H1 (cell line): ENCODE data around the gene CGNL1. TPM values are rescaled to one million over a fixed set of nuclear protein-coding genes. Genes with fewer than 3 reads are reported as not detected.

Source experiments
- CTCF ChIA-PET: fragments of 300-600 bp; sonication (Branson Sonifier 250); formaldehyde crosslinking; loops from one replicate; lab custom pipeline; 2021; ENCODE audit not compliant: partially characterized antibody; lab: Charles Lee
- POLR2A ChIA-PET: fragments of 300-600 bp; sonication (Branson Sonifier 250); formaldehyde crosslinking; loops from one replicate; lab custom pipeline; 2021; ENCODE audit warnings: inconsistent platforms; ENCODE audit not compliant: partially characterized antibody; lab: Charles Lee
- DNase-seq, 2 experiments: peaks; one replicate each; pipeline versions ENCODE4 v3.0.0 to v3.0.0-alpha.2; 2010 to 2022; ENCODE audit warnings: low spot score in 2 of 2, low read depth in 1 of 2, mixed read lengths in 1 of 2
- FAIRE-seq: peaks from 2 replicates; lab custom pipeline; 2011; peaks lifted over from hg19 to GRCh38; lab: Jason Lieb, UNC
- H2AFZ ChIP-seq: 2 replicates; pipeline ENCODE4 v1.8.1; 2012; ENCODE audit warnings: low read length, inconsistent platforms
- H2AK5ac ChIP-seq: 2 replicates; pipeline ENCODE4 v1.6.1; 2013; ENCODE audit warnings: low read depth, low read length
- H2BK120ac ChIP-seq: replicated peaks from 2 replicates; pipeline ENCODE3; 2013; ENCODE audit warnings: low read depth, low read length, inconsistent platforms
- H2BK12ac ChIP-seq: 2 replicates; pipeline ENCODE4 v1.6.1; 2013; ENCODE audit warnings: low read depth, low read length
- H2BK15ac ChIP-seq: 2 replicates; pipeline ENCODE4 v1.6.1; 2013; ENCODE audit warnings: low read length
- H2BK20ac ChIP-seq: 2 replicates; pipeline ENCODE4 v1.6.1; 2013; ENCODE audit warnings: low read length
- H2BK5ac ChIP-seq: 2 replicates; pipeline ENCODE4 v1.6.1; 2013; ENCODE audit warnings: low read depth, low read length
- H3K14ac ChIP-seq: 2 replicates; pipeline ENCODE4 v1.6.1; 2013; ENCODE audit warnings: inconsistent platforms; ENCODE audit not compliant: insufficient read length
- H3K18ac ChIP-seq: 2 replicates; pipeline ENCODE4 v1.6.1; 2013; ENCODE audit warnings: low read length; ENCODE audit errors: extremely low read depth
- H3K23ac ChIP-seq: 2 replicates; pipeline ENCODE4 v1.6.1; 2013; ENCODE audit warnings: inconsistent platforms; ENCODE audit not compliant: insufficient read length
- H3K23me2 ChIP-seq: 2 replicates; pipeline ENCODE4 v1.6.1; 2013; ENCODE audit warnings: low read depth, low read length
- H3K27ac ChIP-seq: 2 replicates; pipeline ENCODE4 v1.6.1; 2011; ENCODE audit warnings: low read depth, low read length, inconsistent platforms
- H3K27me3 ChIP-seq, 4 experiments: replicated peaks in 1 of 4; 1 replicate in 1 of 4; 2 replicates in 3 of 4; pipeline versions ENCODE4 v1.6.1 to v1.8.1; 2011 to 2013; ENCODE audit warnings: low read length in 3 of 4, mild to moderate bottlenecking in 3 of 4, inconsistent platforms in 2 of 4, mixed read lengths in 2 of 4, moderate library complexity in 1 of 4; ENCODE audit not compliant: control insufficient read depth in 3 of 4, insufficient read depth in 3 of 4; ENCODE audit errors: extremely low read depth in 1 of 4
- H3K36me3 ChIP-seq, 4 experiments: 2 replicates each; pipeline versions ENCODE4 v1.6.1 to v1.8.1; 2011 to 2013; ENCODE audit warnings: mild to moderate bottlenecking in 4 of 4, low read length in 3 of 4, moderate library complexity in 2 of 4, control low read depth in 1 of 4, inconsistent platforms in 1 of 4; ENCODE audit not compliant: insufficient read depth in 4 of 4, control insufficient read depth in 2 of 4
- H3K4ac ChIP-seq: replicated peaks from 2 replicates; pipeline ENCODE3; 2013; ENCODE audit warnings: low read length, low read depth, mixed read lengths, inconsistent platforms; ENCODE audit not compliant: insufficient read length
- H3K4me1 ChIP-seq, 4 experiments: replicated peaks in 1 of 4; 1 replicate in 1 of 4; 2 replicates in 3 of 4; pipeline versions ENCODE4 v1.6.1 to v1.8.1; 2011 to 2013; ENCODE audit warnings: low read length in 3 of 4, inconsistent platforms in 2 of 4, mixed read lengths in 1 of 4; ENCODE audit not compliant: insufficient read depth in 4 of 4, control insufficient read depth in 3 of 4
- H3K4me2 ChIP-seq, 2 experiments: 2 replicates each; pipeline versions ENCODE4 v1.6.1 to v1.8.1; 2011 to 2013; ENCODE audit warnings: low read depth in 2 of 2, low read length in 2 of 2, control low read depth in 1 of 2, inconsistent platforms in 1 of 2, mild to moderate bottlenecking in 1 of 2; ENCODE audit not compliant: insufficient read depth in 1 of 2
- H3K4me3 ChIP-seq, 4 experiments: fragments of 200-600, 300-600 bp in 1 of 4; sonication (generic), shearing (Covaris generic), sonication (Bioruptor Twin) in 1 of 4; 2 replicates each; pipeline versions ENCODE4 v1.5.1 to v1.8.1; 2011 to 2016; ENCODE audit warnings: low read length in 4 of 4, low read depth in 3 of 4, control low read depth in 2 of 4, inconsistent platforms in 2 of 4, mild to moderate bottlenecking in 2 of 4, mixed read lengths in 1 of 4, moderate library complexity in 1 of 4; ENCODE audit not compliant: insufficient read depth in 2 of 4; ENCODE audit errors: extremely low read depth in 1 of 4
- H3K56ac ChIP-seq: replicated peaks from 2 replicates; pipeline ENCODE3; 2013; ENCODE audit warnings: low read depth, mild to moderate bottlenecking, mixed read lengths, low read length, inconsistent platforms; ENCODE audit not compliant: insufficient read length
- H3K79me1 ChIP-seq: 2 replicates; pipeline ENCODE4 v1.6.1; 2013; ENCODE audit warnings: low read depth, low read length, control low read depth
- H3K79me2 ChIP-seq, 2 experiments: 2 replicates each; pipeline versions ENCODE4 v1.6.1 to v1.8.1; 2012 to 2013; ENCODE audit warnings: low read length in 2 of 2, mild to moderate bottlenecking in 2 of 2, inconsistent platforms in 1 of 2; ENCODE audit not compliant: insufficient read depth in 2 of 2, control insufficient read depth in 1 of 2
- H3K9ac ChIP-seq, 4 experiments: replicated peaks in 1 of 4; 1 replicate in 1 of 4; 2 replicates in 3 of 4; pipeline versions ENCODE4 v1.6.1 to v1.8.1; 2011 to 2013; ENCODE audit warnings: low read depth in 3 of 4, low read length in 3 of 4, control low read depth in 2 of 4, mild to moderate bottlenecking in 2 of 4, moderate library complexity in 2 of 4, inconsistent platforms in 1 of 4; ENCODE audit errors: extremely low read depth in 1 of 4
- H3K9me3 ChIP-seq, 2 experiments: 2 replicates each; pipeline versions ENCODE4 v1.6.1 to v1.8.1; 2012 to 2013; ENCODE audit warnings: mild to moderate bottlenecking in 2 of 2, moderate library complexity in 2 of 2, control low read depth in 1 of 2, inconsistent platforms in 1 of 2, low read depth in 1 of 2, low read length in 1 of 2, mixed read lengths in 1 of 2; ENCODE audit not compliant: insufficient read depth in 2 of 2
- H4K20me1 ChIP-seq, 2 experiments: replicated peaks in 1 of 2; 2 replicates each; pipeline versions ENCODE3 to v1.8.1; 2011 to 2013; ENCODE audit warnings: inconsistent platforms in 2 of 2, low read length in 2 of 2, mild to moderate bottlenecking in 1 of 2; ENCODE audit not compliant: insufficient read depth in 2 of 2, control insufficient read depth in 1 of 2
- H4K5ac ChIP-seq: 2 replicates; pipeline ENCODE4 v1.6.1; 2013; ENCODE audit warnings: low read length, low read depth, mixed read lengths, inconsistent platforms; ENCODE audit not compliant: insufficient read length
- H4K8ac ChIP-seq: 2 replicates; pipeline ENCODE4 v1.8.0; 2013; ENCODE audit warnings: mild to moderate bottlenecking, moderate library complexity, low read length, inconsistent platforms; ENCODE audit not compliant: insufficient read depth; ENCODE audit errors: extremely low read depth
- H4K91ac ChIP-seq: replicated peaks from 2 replicates; pipeline ENCODE3; 2013; ENCODE audit warnings: low read length, mixed read lengths, inconsistent platforms; ENCODE audit not compliant: insufficient read length
- ASH2L ChIP-seq: fragments of 200-600, 300-600 bp; sonication (generic); IDR thresholded peaks from one replicate; pipeline ENCODE4 v1.7.1; 2017; ENCODE audit warnings: low read length
- CBX8 ChIP-seq: fragments of 300-800, 300-1000 bp; sonication (generic); IDR thresholded peaks from 2 replicates; pipeline ENCODE4 v1.7.1; 2016; ENCODE audit warnings: low read depth, low read length, borderline replicate concordance
- CHD1 ChIP-seq: IDR thresholded peaks from 2 replicates; pipeline ENCODE4 v1.6.1; 2012; ENCODE audit warnings: low read depth, low read length, improper control_type of control experiment
- HDAC6 ChIP-seq: IDR thresholded peaks from one replicate; pipeline ENCODE4 v1.7.1; 2012; ENCODE audit warnings: low read depth, mild to moderate bottlenecking, inconsistent platforms, low read length, moderate library complexity
- NANOG ChIP-seq: IDR thresholded peaks from 2 replicates; pipeline ENCODE4 v1.6.1; 2011; ENCODE audit warnings: low read length, low read depth, mild to moderate bottlenecking, inconsistent platforms; ENCODE audit not compliant: insufficient read depth, poor library complexity, severe bottlenecking
- PHF8 ChIP-seq: fragments of 200-600 bp; sonication (generic); conservative IDR thresholded peaks from 2 replicates; pipeline ENCODE4 v1.7.1; 2012; ENCODE audit warnings: low read depth, mild to moderate bottlenecking, inconsistent platforms, low read length, moderate library complexity
- POLR2AphosphoS5 ChIP-seq: IDR thresholded peaks from 2 replicates; pipeline ENCODE4 v1.6.1; 2011; ENCODE audit warnings: low read depth, low read length
- RBBP5 ChIP-seq: IDR thresholded peaks from 2 replicates; pipeline ENCODE4 v1.7.1; 2012; ENCODE audit warnings: low read depth, mild to moderate bottlenecking, inconsistent platforms, low read length, moderate library complexity, borderline replicate concordance
- SIN3A ChIP-seq, 2 experiments: IDR thresholded peaks in 1 of 2; conservative IDR thresholded peaks in 1 of 2; 2 replicates each; pipeline ENCODE4 v1.6.1; 2011 to 2012; ENCODE audit warnings: low read length in 2 of 2, improper control_type of control experiment in 1 of 2, low read depth in 1 of 2, mild to moderate bottlenecking in 1 of 2
- SUZ12 ChIP-seq: fragments of 200-600 bp; sonication (generic); IDR thresholded peaks from 2 replicates; pipeline ENCODE4 v1.6.1; 2012; ENCODE audit warnings: mild to moderate bottlenecking, inconsistent platforms, low read length, moderate library complexity, mixed read lengths
- TAF1 ChIP-seq: IDR thresholded peaks from 2 replicates; pipeline ENCODE4 v1.6.1; 2011; ENCODE audit warnings: mild to moderate bottlenecking, low read depth, low read length
- WGBS, 2 experiments: shearing (Covaris generic) in 1 of 2; methylation state at CpG; one replicate each; pipeline versions ENCODE4 v1.1.6 to v1.1.7; 2013 to 2015; ENCODE audit warnings: low lambda C conversion rate in 2 of 2, mixed read lengths in 2 of 2, inconsistent platforms in 1 of 2, low coverage in 1 of 2, missing lambda C conversion rate in 1 of 2; ENCODE audit not compliant: insufficient replicate concordance in 2 of 2, insufficient coverage in 1 of 2, insufficient read length in 1 of 2; ENCODE audit errors: extremely low coverage in 1 of 2, missing lambda C conversion rate in 1 of 2; 5-methylcytosine and 5-hydroxymethylcytosine counted together
- polyA plus RNA-seq, 7 experiments: library from polyadenylated mRNA; depleted of rRNA in 3 of 7; stranded (reverse) in 5 of 7; unstranded in 2 of 7; fragments of >200 nt in 5 of 7; fragments of 200-250 nt in 2 of 7; gene quantifications; 1 replicate in 5 of 7; 2 replicates in 1 of 7; 4 replicates in 1 of 7; pipeline versions ENCODE4 v1.2.1 to v1.2.3, GENCODE V29; 2011 to 2013; ENCODE audit warnings: missing spikeins in 2 of 7, mixed read lengths in 2 of 7
- total RNA-seq: library from RNA; stranded (reverse); fragmentation: NEBNext Ultra II Directional; extraction: Animal tissue kit (Norgen Biotek cat#: 25700); gene quantifications from 2 replicates; pipeline ENCODE4 v1.2.1, GENCODE V29; 2021
- TF ChIP-seq, protein P1 (sequence below): IDR thresholded peaks from 2 replicates; pipeline ENCODE4 v1.6.1; 2011; ENCODE audit warnings: low read length, improper control_type of control experiment

The CGNL1 gene
- total and polyA plus RNA-seq, 2 of the 8 experiments (the other 6 are each of a cell fraction or from before 2014, with no cell fraction given): 21.8 to 75.6 TPM

DNA sequence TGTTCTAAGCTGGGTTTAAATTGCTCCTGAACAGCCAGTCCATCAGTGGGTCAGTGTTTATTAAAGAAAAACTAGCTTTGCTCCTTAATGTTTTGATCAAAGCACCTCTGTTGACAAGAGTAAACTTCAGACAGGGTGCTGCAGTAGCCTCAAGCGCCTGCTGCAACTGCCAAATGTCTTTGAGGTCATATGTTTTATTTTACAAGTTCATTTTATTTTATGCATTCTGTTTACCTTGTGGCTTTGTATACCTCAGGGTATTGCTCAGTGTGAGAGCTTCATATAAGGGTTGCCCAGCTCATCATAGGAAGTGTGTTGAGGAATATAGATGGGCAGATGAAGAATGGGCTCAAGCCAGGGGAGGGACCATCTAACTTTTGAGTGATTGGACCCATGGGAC, 223.9 kb downstream of the CGNL1 start:
- TF ChIP-seq RBBP5 (no peak), POLR2AphosphoS5 (no peak), HDAC6 (no peak), ASH2L (no peak), CHD1 (no peak), SIN3A (conservative IDR thresholded peaks at IDR 0.05 in 1 of 2, IDR thresholded peaks at IDR 0.05 in 1 of 2; ENCODE audit: low read depth in 1 of 2, low read length in 2 of 2) (no peak), CBX8 (no peak), TAF1 (no peak), SUZ12 (no peak), PHF8 (no peak), NANOG (no peak)
- TF ChIP-seq, protein P1, sequence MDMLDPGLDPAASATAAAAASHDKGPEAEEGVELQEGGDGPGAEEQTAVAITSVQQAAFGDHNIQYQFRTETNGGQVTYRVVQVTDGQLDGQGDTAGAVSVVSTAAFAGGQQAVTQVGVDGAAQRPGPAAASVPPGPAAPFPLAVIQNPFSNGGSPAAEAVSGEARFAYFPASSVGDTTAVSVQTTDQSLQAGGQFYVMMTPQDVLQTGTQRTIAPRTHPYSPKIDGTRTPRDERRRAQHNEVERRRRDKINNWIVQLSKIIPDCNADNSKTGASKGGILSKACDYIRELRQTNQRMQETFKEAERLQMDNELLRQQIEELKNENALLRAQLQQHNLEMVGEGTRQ: no peak
- TF ChIP-seq, all 59 proteins: peak for 0
- Histone ChIP-seq H3K18ac (no peak overlapping the region), H2BK120ac (no peak overlapping the region), H3K27me3 (no peaks in the 10 kb centered on the region), H4K5ac (no peak overlapping the region), H3K23me2 (no peaks in the 10 kb centered on the region), H2BK5ac (no peak overlapping the region), H3K79me2 (no peaks in the 10 kb centered on the region), H3K23ac (no peak overlapping the region), H3K4ac (no peak overlapping the region), H3K14ac (no peak overlapping the region), H3K36me3 (no peaks in the 10 kb centered on the region), H3K27ac (no peak overlapping the region), H2AFZ (no peak overlapping the region), H2BK12ac (no peak overlapping the region), H3K56ac (no peak overlapping the region), H2BK20ac (no peak overlapping the region), H4K8ac (no peak overlapping the region), H2AK5ac (no peak overlapping the region), H2BK15ac (no peak overlapping the region), H4K91ac (no peak overlapping the region), H4K20me1 (no peaks in the 10 kb centered on the region), H3K4me2 (no peak overlapping the region), H3K9me3 (no peaks in the 10 kb centered on the region), H3K4me1 (peaks cover 0 to 5% (median 1%) of the 10 kb centered on the region in 4 experiments; a peak in 3 of 7 replicates), H3K79me1 (no peaks in the 10 kb centered on the region), H3K9ac (no peak overlapping the region), H3K4me3 (no peak overlapping the region)
- DNase-seq (no peak), FAIRE-seq (no peak)
- ChIA-PET CTCF (interaction anchor here (0.6 to 5.1 kb wide), 5 partner anchors 11 to 78 kb away, joined by 3 to 27 read pairs (median 4); no protein-coding TSS in a partner anchor), POLR2A (no interaction called here)
- WGBS, 2 experiments: 100% methylated on average over 1 of the region's 1 CpG; no CpG with 5 or more reads in 1 of the 2 experiments
